Spleen (tissue), 11 donors: ENCODE data around the gene APLP1. TPM values are rescaled to one million over a fixed set of nuclear protein-coding genes. Genes with fewer than 3 reads are reported as not detected.
A peak's percentile ranks its signal among the peaks of the same experiment; 100 is the strongest.
"Not testable (repeated sequence)": the region's sequence is repeated elsewhere in the genome, so short reads cannot be mapped to it uniquely, and the experiment has no call there.

Experiments used
- DNase-seq: peaks from one replicate; pipeline ENCODE4 v3.0.0-alpha.2; 2020
- H3K27ac ChIP-seq, 8 donors: fragments of 200-600 bp; sonication (generic) in 7 of 8; 1 replicate in 4 of 8; 2 replicates in 4 of 8; pipeline versions ENCODE4 v1.5.0 to v1.8.0; 2016 to 2021; ENCODE audit warnings: inconsistent platforms in 4 of 8, mild to moderate bottlenecking in 4 of 8, moderate library complexity in 1 of 8
- H3K27me3 ChIP-seq, 7 donors: fragments of 200-600 bp; sonication (generic) in 6 of 7; replicated peaks in 1 of 7; 1 replicate in 4 of 7; 2 replicates in 3 of 7; pipeline versions ENCODE4 v1.5.0 to v1.8.0; 2016 to 2021; ENCODE audit warnings: inconsistent platforms in 3 of 7, mild to moderate bottlenecking in 1 of 7
- H3K36me3 ChIP-seq, 6 donors: fragments of 200-600 bp; sonication (generic) in 5 of 6; 1 replicate in 4 of 6; 2 replicates in 2 of 6; pipeline versions ENCODE4 v1.5.0 to v1.8.0; 2016 to 2021; ENCODE audit warnings: inconsistent platforms in 2 of 6
- H3K4me1 ChIP-seq, 6 donors: fragments of 200-600 bp; sonication (generic) in 5 of 6; 1 replicate in 3 of 6; 2 replicates in 3 of 6; pipeline versions ENCODE4 v1.5.0 to v1.8.0; 2016 to 2021; ENCODE audit warnings: inconsistent platforms in 3 of 6
- H3K4me3 ChIP-seq, 8 donors: fragments of 200-600 bp; sonication (generic) in 7 of 8; 1 replicate in 4 of 8; 2 replicates in 4 of 8; pipeline versions ENCODE4 v1.5.0 to v1.8.0; 2016 to 2021; ENCODE audit warnings: inconsistent platforms in 4 of 8, mild to moderate bottlenecking in 4 of 8, moderate library complexity in 2 of 8
- H3K9me3 ChIP-seq, 8 donors: fragments of 200-600 bp; sonication (generic) in 7 of 8; 1 replicate in 4 of 8; 2 replicates in 4 of 8; pipeline versions ENCODE4 v1.5.0 to v1.8.0; 2016 to 2021; ENCODE audit warnings: inconsistent platforms in 4 of 8
- CTCF ChIP-seq, 11 experiments: fragments of 200-600 bp in 7 of 11; fragments of 450-650 bp in 4 of 11; sonication (generic) in 4 of 11; IDR thresholded peaks in 8 of 11; conservative IDR thresholded peaks in 3 of 11; 1 replicate in 7 of 11; 2 replicates in 4 of 11; pipeline versions ENCODE4 v1.4.0 to v1.8.0; 2016 to 2021; ENCODE audit warnings: antibody characterized with exemption in 11 of 11, inconsistent platforms in 4 of 11, mild to moderate bottlenecking in 1 of 11
- POLR2A ChIP-seq, 3 donors: fragments of 450-650 bp; IDR thresholded peaks; one replicate each; pipeline ENCODE4 v1.5.1; 2017; ENCODE audit warnings: antibody characterized with exemption in 3 of 3, mild to moderate bottlenecking in 1 of 3
- POLR2AphosphoS5 ChIP-seq, 3 donors: sonication (generic); formaldehyde crosslinking; IDR thresholded peaks; one replicate each; pipeline ENCODE4 v1.5.1; 2017; ENCODE audit warnings: antibody characterized with exemption in 3 of 3
- WGBS, 5 donors: extraction: QIAGEN DNeasy Blood & Tissue Kit in 3 of 5; methylation state at CpG; one replicate each; pipeline versions ENCODE4 v1.1.5 to v1.1.7; 2013 to 2018; 5-methylcytosine and 5-hydroxymethylcytosine counted together
- intact Hi-C: fragments of 100-400 bp; cut with DNase I; formaldehyde crosslinking; loops from one replicate; pipeline ENCODE4 v1.15.0; 2023; ENCODE audit warnings: low total_unique reads
- polyA plus RNA-seq, 3 donors: library from polyadenylated mRNA; stranded (reverse); fragments of 200-250 nt; gene quantifications; one replicate each; pipeline ENCODE4 v1.2.1, GENCODE V29; 2013
- total RNA-seq, 7 donors: library from RNA; depleted of rRNA in 3 of 7; stranded (reverse); fragments of >200 nt in 3 of 7; fragmentation: NEBNext Ultra II Directional in 4 of 7; extraction: Animal tissue kit (Norgen Biotek cat#: 25700) in 4 of 7; gene quantifications; one replicate each; pipeline versions ENCODE4 v1.1.0 to v1.2.1, GENCODE V29; 2016 to 2021
- donor health status: healthy with polysubstance abuse.
- donor health status: DM: no; HTN: no; CAD: no; lungs with moderate emphysema.
- donor health status: DM: no; HTN: no; CAD: no.
- donor health status: Bipolar disorder and iron deficiency.
- donor health status: healthy.
- donor health status: DM: no; HTN: no; CAD: no.
- donor health status: DM: yes; HTN: yes; CAD: no.

The APLP1 gene
- total and polyA plus RNA-seq, 10 donors = 0.57 to 3.6 (median 1.2) TPM; not detected in 2

DNA sequence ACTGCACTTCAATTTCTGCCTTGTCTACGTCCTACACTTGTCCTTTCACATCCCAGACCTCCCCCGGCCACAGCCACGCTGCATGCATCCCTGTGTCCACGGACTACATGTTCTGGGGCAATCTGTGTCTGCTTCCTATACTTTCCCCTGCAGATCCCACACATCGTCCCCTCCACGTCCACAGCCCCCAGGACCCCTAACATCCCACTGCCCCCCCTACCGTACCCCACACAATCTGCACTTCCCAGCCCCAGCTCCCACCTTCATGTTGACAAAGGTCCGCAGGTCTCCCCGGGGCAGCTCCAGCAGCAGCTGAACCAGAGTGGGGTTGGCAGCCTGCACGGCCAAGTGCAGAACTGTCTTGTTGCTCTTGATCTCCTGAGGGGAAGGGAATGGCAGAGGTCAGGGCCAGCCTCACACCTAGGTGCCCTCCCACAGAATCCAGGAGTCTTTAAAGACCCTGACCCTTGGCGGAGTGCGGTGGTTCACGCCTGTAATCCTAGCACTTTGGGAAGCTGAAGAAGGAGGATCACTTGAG is 21.8 kb downstream of the APLP1 start:
- no peak for DNase-seq
- no peak overlapping the region for H3K4me3 ChIP-seq
- TF ChIP-seq POLR2A (IDR thresholded peaks at IDR 0.05) = no peak
- no peak for TF ChIP-seq CTCF (IDR thresholded peaks at IDR 0.05 in 8 of 11, conservative IDR thresholded peaks at IDR 0.05 in 3 of 11)
- TF ChIP-seq POLR2AphosphoS5 (IDR thresholded peaks at IDR 0.05) = no peak
- 91 to 96% (median 92%) methylated on average over 13 of the region's 13 CpGs for WGBS, 5 donors
- H3K9me3 ChIP-seq = no peaks in the 10 kb centered on the region
- intact Hi-C loops = no loop called here
- H3K27me3 ChIP-seq = no peaks in the 10 kb centered on the region
- no peak overlapping the region for H3K27ac ChIP-seq
- H3K36me3 ChIP-seq = peaks cover 5 to 97% (median 82%) of the 10 kb centered on the region in 6 donors
- peaks cover 0 to 4% (median 0%) of the 10 kb centered on the region in 6 donors for H3K4me1 ChIP-seq

- DNase-seq, H3K27ac ChIP-seq, H3K9me3 ChIP-seq, H3K4me3 ChIP-seq, H3K27me3 ChIP-seq, intact Hi-C loops: not testable (repeated sequence)
- Histone ChIP-seq H3K36me3 (peaks cover 5 to 100% (median 96%) of the 10 kb centered on the region in 6 donors), H3K4me1 (peaks cover 0 to 16% (median 5%) of the 10 kb centered on the region in 6 donors)
- 93 to 99% (median 97%) methylated on average over 3 of the region's 3 CpGs for WGBS, 5 donors
Observed at GRCh38 chr19:35891819-35892218, 23.4 kb downstream of the APLP1 start.

- intact Hi-C loops = no loop called here
- Histone ChIP-seq H3K36me3 (peaks cover 5 to 90% (median 82%) of the 10 kb centered on the region in 6 donors), H3K27me3 (no peaks in the 10 kb centered on the region), H3K9me3 (no peaks in the 10 kb centered on the region), H3K4me3 (no peak overlapping the region), H3K27ac (no peak overlapping the region), H3K4me1 (peaks cover 7 to 40% (median 25%) of the 10 kb centered on the region in 6 donors)
- TF ChIP-seq POLR2A (IDR thresholded peaks at IDR 0.05) (no peak), POLR2AphosphoS5 (IDR thresholded peaks at IDR 0.05) (no peak), CTCF (IDR thresholded peaks at IDR 0.05 in 8 of 11, conservative IDR thresholded peaks at IDR 0.05 in 3 of 11) (no peak)
- DNase-seq = no peak
- 94 to 100% (median 98%) methylated on average over 2 of the region's 2 CpGs for WGBS, 5 donors
Observed at GRCh38 chr19:35894342-35894741, 26.0 kb downstream of the APLP1 start.

- Histone ChIP-seq H3K4me1 (peaks cover 9 to 47% (median 30%) of the 10 kb centered on the region in 6 donors), H3K9me3 (no peaks in the 10 kb centered on the region), H3K27ac (peak overlapping the region in 2 of 8 donors; percentile 14 to 96), H3K4me3 (no peak overlapping the region), H3K27me3 (no peaks in the 10 kb centered on the region), H3K36me3 (peaks cover 0 to 72% (median 65%) of the 10 kb centered on the region in 6 donors)
- TF ChIP-seq POLR2AphosphoS5 (IDR thresholded peaks at IDR 0.05) (peak in 2 of 3 donors; percentile 14 to 17), POLR2A (IDR thresholded peaks at IDR 0.05) (no peak)
- 86 to 95% (median 94%) methylated on average over 14 to 21 of the region's 21 CpGs for WGBS, 5 donors
- intact Hi-C loops = no loop called here
- no peak for DNase-seq
Observed at GRCh38 chr19:35895911-35896642, 27.7 kb downstream of the APLP1 start.

GRCh38 chr19:35896643-35897040 is 28.3 kb downstream of the APLP1 start:
- WGBS, 5 donors = 92 to 98% (median 95%) methylated on average over 11 to 13 of the region's 13 CpGs
- peak overlapping the region in 2 of 8 donors; percentile 96 to 97 for H3K27ac ChIP-seq
- no peak overlapping the region for H3K4me3 ChIP-seq
- no peaks in the 10 kb centered on the region for H3K27me3 ChIP-seq
- no peak for TF ChIP-seq CTCF (IDR thresholded peaks at IDR 0.05 in 8 of 11, conservative IDR thresholded peaks at IDR 0.05 in 3 of 11)
- peak in 1 of 3 donors; percentile 26 for TF ChIP-seq POLR2AphosphoS5 (IDR thresholded peaks at IDR 0.05)
- no peak for TF ChIP-seq POLR2A (IDR thresholded peaks at IDR 0.05)
- H3K9me3 ChIP-seq = no peaks in the 10 kb centered on the region
- intact Hi-C loops = no loop called here
- DNase-seq = no peak
- H3K36me3 ChIP-seq = peaks cover 0 to 67% (median 59%) of the 10 kb centered on the region in 6 donors
- peaks cover 14 to 52% (median 35%) of the 10 kb centered on the region in 6 donors for H3K4me1 ChIP-seq
